Endothelial cell of umbilical vein (primary cell): ENCODE data around the gene CGB8. TPM values are rescaled to one million over a fixed set of nuclear protein-coding genes. Genes with fewer than 3 reads are reported as not detected.
"Not testable (repeated sequence)": the region's sequence is repeated elsewhere in the genome, so short reads cannot be mapped to it uniquely, and the experiment has no call there.

Source experiments
- BruUV-seq: library from RNA; stranded (reverse); fragments of 400-500 nt; replicated peaks from 2 replicates; lab custom pipeline; 2021; lab: Mats Ljungman, UMichigan
- CTCF ChIA-PET: fragments of 300-600, 350-600 bp; sonication (Branson Sonifier 250); formaldehyde crosslinking; loops from one replicate; lab custom pipeline; 2021; ENCODE audit warnings: antibody characterized with exemption, inconsistent platforms; lab: Charles Lee
- POLR2A ChIA-PET: fragments of 300-600, 350-600 bp; sonication (Branson Sonifier 250); formaldehyde crosslinking; loops from one replicate; lab custom pipeline; 2021; ENCODE audit warnings: antibody characterized with exemption, inconsistent platforms; lab: Charles Lee
- DNase-seq: peaks from one replicate; pipeline ENCODE4 v3.0.0-alpha.2; 2011; ENCODE audit warnings: low read depth, low spot score
- FAIRE-seq: peaks from 2 replicates; lab custom pipeline; 2011; peaks lifted over from hg19 to GRCh38; lab: Jason Lieb, UNC
- H2AFZ ChIP-seq: 2 replicates; pipeline ENCODE4 v1.6.0; 2012; ENCODE audit warnings: low read depth, low read length, control low read depth, inconsistent platforms
- H3K27ac ChIP-seq: 2 replicates; pipeline ENCODE4 v1.5.1; 2011; ENCODE audit warnings: low read depth, mild to moderate bottlenecking, control low read depth, low read length, moderate library complexity; ENCODE audit not compliant: insufficient read depth
- H3K27me3 ChIP-seq, 2 experiments: 2 replicates each; pipeline versions ENCODE4 v1.6.0 to v1.6.1; 2011; ENCODE audit warnings: low read length in 2 of 2, mixed read lengths in 1 of 2; ENCODE audit not compliant: control insufficient read depth in 2 of 2, insufficient read depth in 2 of 2
- H3K36me3 ChIP-seq, 2 experiments: 2 replicates in 1 of 2; 3 replicates in 1 of 2; pipeline ENCODE4 v1.5.1; 2011; ENCODE audit warnings: low read length in 2 of 2, mild to moderate bottlenecking in 1 of 2, moderate library complexity in 1 of 2; ENCODE audit not compliant: control insufficient read depth in 2 of 2, insufficient read depth in 2 of 2; ENCODE audit errors: extremely low read depth in 1 of 2
- H3K4me1 ChIP-seq: 3 replicates; pipeline ENCODE4 v1.5.1; 2011; ENCODE audit warnings: mild to moderate bottlenecking, low read length; ENCODE audit not compliant: control insufficient read depth, insufficient read depth; ENCODE audit errors: extremely low read depth
- H3K4me2 ChIP-seq: 2 replicates; pipeline ENCODE4 v1.6.1; 2011; ENCODE audit warnings: low read length, control low read depth, mixed read lengths; ENCODE audit not compliant: insufficient read depth
- H3K4me3 ChIP-seq, 3 experiments: fragments of 200-600 bp in 1 of 3; sonication (generic), shearing (Covaris generic) in 1 of 3; replicated peaks in 1 of 3; 2 replicates each; pipeline ENCODE4 v1.5.1; 2011 to 2016; ENCODE audit warnings: control low read depth in 3 of 3, low read length in 3 of 3, mild to moderate bottlenecking in 2 of 3, inconsistent platforms in 1 of 3, low read depth in 1 of 3, moderate library complexity in 1 of 3; ENCODE audit not compliant: insufficient read depth in 1 of 3
- H3K79me2 ChIP-seq: 2 replicates; pipeline ENCODE4 v1.6.0; 2012; ENCODE audit warnings: low read length, inconsistent platforms; ENCODE audit not compliant: control insufficient read depth, insufficient read depth
- H3K9ac ChIP-seq: replicated peaks from 2 replicates; pipeline ENCODE3; 2011; ENCODE audit warnings: low read length, control low read depth; ENCODE audit not compliant: insufficient read depth; ENCODE audit errors: extremely low read depth
- H3K9me1 ChIP-seq: replicated peaks from 3 replicates; pipeline ENCODE4 v1.6.0; 2011; ENCODE audit warnings: mild to moderate bottlenecking, low read length; ENCODE audit not compliant: control insufficient read depth, insufficient read depth; ENCODE audit errors: extremely low read depth
- H3K9me3 ChIP-seq: replicated peaks from 2 replicates; pipeline ENCODE4 v1.5.1; 2012; ENCODE audit warnings: low read length, inconsistent platforms; ENCODE audit not compliant: control insufficient read depth, insufficient read depth
- H4K20me1 ChIP-seq: replicated peaks from 2 replicates; pipeline ENCODE3; 2011; ENCODE audit warnings: mild to moderate bottlenecking, low read length; ENCODE audit not compliant: control insufficient read depth, insufficient read depth; ENCODE audit errors: extremely low read depth
- CTCF ChIP-seq, 2 donors: IDR thresholded peaks; 1 replicate in 1 of 2; 2 replicates in 1 of 2; pipeline ENCODE4 v1.5.1; 2011; ENCODE audit warnings: low read length in 2 of 2, mild to moderate bottlenecking in 2 of 2, moderate library complexity in 2 of 2, control low read depth in 1 of 2, inconsistent platforms in 1 of 2, low read depth in 1 of 2; ENCODE audit not compliant: insufficient read depth in 1 of 2; ENCODE audit errors: extremely low read depth in 1 of 2
- EZH2 ChIP-seq: IDR thresholded peaks from 2 replicates; pipeline ENCODE4 v1.6.1; 2012; ENCODE audit warnings: borderline replicate concordance, low read depth, mild to moderate bottlenecking, moderate library complexity, low read length, inconsistent platforms; ENCODE audit not compliant: severe bottlenecking
- JUN ChIP-seq: IDR thresholded peaks from 2 replicates; pipeline ENCODE4 v1.6.1; 2011; ENCODE audit warnings: borderline replicate concordance, low read depth; ENCODE audit not compliant: insufficient read length, insufficient read depth
- MAX ChIP-seq: IDR thresholded peaks from 2 replicates; pipeline ENCODE4 v1.6.1; 2011; ENCODE audit not compliant: insufficient read depth, insufficient read length
- MYC ChIP-seq: IDR thresholded peaks from one replicate; pipeline ENCODE4 v1.6.1; 2011; ENCODE audit warnings: mild to moderate bottlenecking, low read depth, low read length
- POLR2A ChIP-seq: IDR thresholded peaks from 2 replicates; pipeline ENCODE4 v1.6.1; 2012; ENCODE audit warnings: low read depth, mild to moderate bottlenecking, control low read depth, low read length
- POLR2AphosphoS5 ChIP-seq: IDR thresholded peaks from 2 replicates; pipeline ENCODE4 v1.6.1; 2012; ENCODE audit warnings: low read depth, mild to moderate bottlenecking, control low read depth, low read length, moderate library complexity; ENCODE audit not compliant: insufficient read depth
- dilution Hi-C: fragments of 300-500 bp; cut with MboI; formaldehyde crosslinking; loops from one replicate; pipeline ENCODE4 v1.15.0; 2019; ENCODE audit warnings: low sequenced_read_pairs; ENCODE audit not compliant: extremely low pct_ligation_motif_present
- intact Hi-C: fragments of 100-400 bp; cut with micrococcal nuclease; formaldehyde crosslinking; loops from one replicate; pipeline ENCODE4 v1.10.0; 2022
- polyA plus RNA-seq, 4 experiments: library from polyadenylated mRNA; depleted of rRNA in 3 of 4; stranded (reverse) in 3 of 4; unstranded in 1 of 4; fragments of >200 nt; gene quantifications; 2 replicates each; pipeline versions ENCODE4 v1.2.1 to v1.2.3, GENCODE V29; 2011 to 2012; ENCODE audit warnings: missing spikeins in 1 of 4
- total RNA-seq: library from RNA; stranded (reverse); gene quantifications from 2 replicates; pipeline ENCODE4 v1.2.3, GENCODE V29; 2021

The CGB8 gene
- total and polyA plus RNA-seq, 2 donors (not counting 3 experiments of a cell fraction or from before 2014, with no cell fraction given), result not detected

- H3K36me3 ChIP-seq, POLR2A ChIA-PET, H4K20me1 ChIP-seq, H3K9me1 ChIP-seq, H3K4me2 ChIP-seq, H3K27me3 ChIP-seq, H3K27ac ChIP-seq, FAIRE-seq, H3K9ac ChIP-seq, DNase-seq, intact Hi-C loops, H2AFZ ChIP-seq, H3K4me3 ChIP-seq, CTCF ChIA-PET, H3K79me2 ChIP-seq, H3K4me1 ChIP-seq, BruUV-seq, dilution Hi-C loops, H3K9me3 ChIP-seq: not testable (repeated sequence)
Observed at GRCh38 chr19:49043548-49043947, 5.4 kb downstream of the CGB8 start, which contains the start of gene CGB5. CGB5 (plus strand) TSS chr19:49043848; CDS start chr19:49044210, 362 bp downstream.

- BruUV-seq, CTCF ChIA-PET: not testable (repeated sequence)
Observed at GRCh38 chr19:49042666-49043065, 6.2 kb downstream of the CGB8 start.

GRCh38 chr19:49042177-49042576 lies 6.7 kb downstream of the CGB8 start:
- H3K4me1 ChIP-seq, result no peaks in the 10 kb centered on the region
- H3K36me3 ChIP-seq, result no peaks in the 10 kb centered on the region
- H3K4me2 ChIP-seq, result no peak overlapping the region
- intact Hi-C loops, result no loop called here
- no peak overlapping the region for H3K27ac ChIP-seq
- no peak overlapping the region for H3K9ac ChIP-seq
- CTCF ChIA-PET, result no interaction called here
- no peak for TF ChIP-seq EZH2
- no peak for TF ChIP-seq MAX
- no peak for TF ChIP-seq JUN
- TF ChIP-seq POLR2AphosphoS5, result no peak
- no peak for TF ChIP-seq POLR2A
- TF ChIP-seq MYC, result no peak
- no peak for TF ChIP-seq CTCF (IDR thresholded peaks at IDR 0.05; ENCODE audit: extremely low read depth in 1 of 2, insufficient read depth in 1 of 2, low read depth in 1 of 2, low read length in 2 of 2)
- no peaks in the 10 kb centered on the region for H3K9me3 ChIP-seq
- POLR2A ChIA-PET, result no interaction called here
- no peaks in the 10 kb centered on the region for H4K20me1 ChIP-seq
- H2AFZ ChIP-seq, result no peak overlapping the region
- no peak overlapping the region for H3K4me3 ChIP-seq
- BruUV-seq, result no TSS peak
- dilution Hi-C loops, result no loop called here
- H3K27me3 ChIP-seq, result no peaks in the 10 kb centered on the region
- no peak for FAIRE-seq
- no peaks in the 10 kb centered on the region for H3K79me2 ChIP-seq
- H3K9me1 ChIP-seq, result no peaks in the 10 kb centered on the region
- DNase-seq, result no peak

More at GRCh38 chr19:49042666-49043065, 6.2 kb downstream of the CGB8 start:
- dilution Hi-C loops, intact Hi-C loops, H3K36me3 ChIP-seq, H3K9ac ChIP-seq, H3K79me2 ChIP-seq, H3K9me3 ChIP-seq, H3K4me3 ChIP-seq, H3K4me2 ChIP-seq, FAIRE-seq, H4K20me1 ChIP-seq, H3K27me3 ChIP-seq, POLR2A ChIA-PET, H3K4me1 ChIP-seq, H3K9me1 ChIP-seq, H3K27ac ChIP-seq, H2AFZ ChIP-seq, DNase-seq: not testable (repeated sequence)
